Subcutaneous abdominal adipose tissue (tissue), 5 donors: ENCODE measurements around the gene HIC1.

Experiments
- H3K27ac ChIP-seq: one replicate; pipeline ENCODE4 v1.7.0; 2013; ENCODE audit warnings: low read depth, mild to moderate bottlenecking, inconsistent platforms, low read length, moderate library complexity
- H3K27me3 ChIP-seq, 5 donors: one replicate each; pipeline ENCODE4 v1.7.0; 2013; ENCODE audit warnings: low read length in 5 of 5, inconsistent platforms in 1 of 5; ENCODE audit not compliant: control insufficient read depth in 5 of 5, insufficient read depth in 4 of 5
- H3K36me3 ChIP-seq, 5 donors: one replicate each; pipeline ENCODE4 v1.7.0; 2013; ENCODE audit warnings: low read length in 5 of 5; ENCODE audit not compliant: control insufficient read depth in 5 of 5, insufficient read depth in 5 of 5
- H3K4me1 ChIP-seq, 5 donors: one replicate each; pipeline ENCODE4 v1.7.0; 2013; ENCODE audit warnings: low read length in 5 of 5, mild to moderate bottlenecking in 3 of 5, moderate library complexity in 1 of 5; ENCODE audit not compliant: control insufficient read depth in 5 of 5, insufficient read depth in 5 of 5
- H3K4me3 ChIP-seq, 5 donors: one replicate each; pipeline ENCODE4 v1.7.0; 2013; ENCODE audit warnings: low read length in 5 of 5, low read depth in 1 of 5
- H3K9ac ChIP-seq, 5 donors: one replicate each; pipeline ENCODE4 v1.7.0; 2013; ENCODE audit warnings: low read length in 5 of 5, mild to moderate bottlenecking in 4 of 5, moderate library complexity in 3 of 5
- H3K9me3 ChIP-seq, 5 donors: one replicate each; pipeline ENCODE4 v1.7.0; 2013; ENCODE audit warnings: low read length in 5 of 5; ENCODE audit not compliant: control insufficient read depth in 5 of 5
- donor health status: healthy.
- donor health status: healthy.
- donor health status: healthy.
- donor health status: healthy.
- donor health status: healthy.

Gene HIC1

DNA sequence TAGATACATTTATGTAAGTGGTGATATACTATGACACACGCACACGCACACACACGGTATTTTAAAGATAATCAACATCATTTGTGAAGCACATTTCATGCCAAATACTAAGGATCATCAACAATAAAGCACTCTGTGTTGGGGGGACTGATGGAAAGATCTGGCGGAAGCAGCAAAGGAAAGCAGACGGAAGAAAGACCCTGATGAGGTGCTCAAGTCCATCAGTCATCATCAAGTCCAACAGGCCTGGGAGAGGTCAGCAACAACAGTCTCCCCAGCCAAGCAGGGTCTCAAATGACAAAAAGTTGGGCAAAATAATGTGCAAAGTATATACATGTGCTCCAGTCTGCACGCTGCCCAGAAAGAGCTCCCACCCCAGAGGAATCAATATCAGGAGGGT lies 55.5 kb downstream of the HIC1 start:
- Histone ChIP-seq H3K27me3 (no peaks in the 10 kb centered on the region), H3K4me3 (no peak overlapping the region), H3K27ac (no peak overlapping the region), H3K4me1 (peaks cover 6 to 22% (median 13%) of the 10 kb centered on the region in 5 donors), H3K9ac (no peak overlapping the region), H3K9me3 (no peaks in the 10 kb centered on the region), H3K36me3 (no peaks in the 10 kb centered on the region)

DNA sequence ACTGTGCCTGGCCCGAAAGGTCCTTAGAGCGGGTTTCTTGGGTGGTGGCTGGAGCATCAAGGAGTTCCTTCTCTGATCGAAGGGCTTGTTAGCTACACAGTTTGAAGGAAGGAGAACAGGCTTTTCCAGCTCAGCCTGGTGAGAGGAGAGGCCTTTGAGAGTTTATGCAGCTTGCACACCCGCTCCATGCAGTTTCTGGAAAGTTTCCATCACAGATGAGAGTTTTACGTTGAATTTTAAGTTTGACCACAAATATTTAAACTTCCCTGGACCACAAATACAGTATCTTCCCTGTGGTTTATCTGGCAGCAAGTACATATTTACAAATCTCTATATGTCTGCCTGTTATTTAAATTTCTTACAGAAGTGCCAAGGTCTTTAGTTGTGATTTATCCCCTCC lies 56.8 kb downstream of the HIC1 start:
- no peak overlapping the region for H3K27ac ChIP-seq

More for the DNA sequence above, 56.8 kb downstream of the HIC1 start:
- Histone ChIP-seq H3K9me3 (no peaks in the 10 kb centered on the region), H3K4me3 (no peak overlapping the region), H3K27me3 (no peaks in the 10 kb centered on the region), H3K9ac (no peak overlapping the region), H3K36me3 (no peaks in the 10 kb centered on the region), H3K4me1 (peaks cover 0 to 12% (median 6%) of the 10 kb centered on the region in 5 donors)
